Mammary epithelial cell (primary cell): Measurements from ENCODE around the gene LRBA.

Source experiments
- CTCF ChIP-seq, 2 donors: IDR thresholded peaks in 1 of 2; conservative IDR thresholded peaks in 1 of 2; 2 replicates each; pipeline ENCODE4 v1.5.1; 2011 to 2012; ENCODE audit warnings: inconsistent platforms in 2 of 2, low read length in 2 of 2, mild to moderate bottlenecking in 2 of 2, control low read depth in 1 of 2, low read depth in 1 of 2; ENCODE audit not compliant: insufficient read depth in 1 of 2; ENCODE audit errors: extremely low read depth in 1 of 2
- EZH2 ChIP-seq: IDR thresholded peaks from 2 replicates; pipeline ENCODE4 v1.6.1; 2012; ENCODE audit warnings: low read length, inconsistent platforms, borderline replicate concordance

GRCh38 chr4:150546286-150546685 lies 468.8 kb downstream of the LRBA start:
- TF ChIP-seq CTCF (conservative IDR thresholded peaks at IDR 0.05 in 1 of 2, IDR thresholded peaks at IDR 0.05 in 1 of 2; ENCODE audit: extremely low read depth in 1 of 2, insufficient read depth in 1 of 2, low read depth in 1 of 2, low read length in 2 of 2) (no peak), EZH2 (no peak)
